HUES6 (cell line): ENCODE data around the gene PRKG1.

ENCODE experiments used
- H3K27ac ChIP-seq: 2 replicates; pipeline ENCODE4 v1.7.0; 2013; ENCODE audit warnings: low read depth, mild to moderate bottlenecking, low read length, inconsistent platforms
- H3K27me3 ChIP-seq: 2 replicates; pipeline ENCODE4 v1.6.1; 2013; ENCODE audit warnings: low read length; ENCODE audit not compliant: control insufficient read depth, insufficient read depth
- H3K36me3 ChIP-seq: 2 replicates; pipeline ENCODE4 v1.6.1; 2013; ENCODE audit warnings: low read length; ENCODE audit not compliant: control insufficient read depth, insufficient read depth
- H3K4me1 ChIP-seq: 2 replicates; pipeline ENCODE4 v1.6.1; 2013; ENCODE audit warnings: low read length; ENCODE audit not compliant: control insufficient read depth, insufficient read depth
- H3K4me3 ChIP-seq: 2 replicates; pipeline ENCODE4 v1.5.1; 2013; ENCODE audit warnings: low read depth, low read length
- H3K9ac ChIP-seq: one replicate; pipeline ENCODE4 v1.6.1; 2013; ENCODE audit warnings: mild to moderate bottlenecking, low read length
- H3K9me3 ChIP-seq: 2 replicates; pipeline ENCODE4 v1.6.1; 2013; ENCODE audit warnings: low read depth, low read length; ENCODE audit not compliant: control insufficient read depth, insufficient read depth

PRKG1 gene

GRCh38 chr10:51074238-51075028, at the start of gene PRKG1:
Gene PRKG1 (plus strand): TSS chr10:51074487.
- Histone ChIP-seq H3K27me3 (peaks cover 36% of the 10 kb centered on the region), H3K9ac (peak within 1 kb of the TSS; percentile 72), H3K9me3 (no peaks in the 10 kb centered on the region), H3K27ac (no peak within 1 kb of the TSS; the same call in 1 of the 2 replicates), H3K4me1 (peaks cover 21% of the 10 kb centered on the region), H3K4me3 (peak within 1 kb of the TSS; percentile 89), H3K36me3 (no peaks in the 10 kb centered on the region)

- no peaks in the 10 kb centered on the region for H3K27me3 ChIP-seq
- no peak overlapping the region for H3K27ac ChIP-seq
- no peak overlapping the region for H3K4me3 ChIP-seq
- no peaks in the 10 kb centered on the region for H3K9me3 ChIP-seq
- H3K9ac ChIP-seq = no peak overlapping the region
- H3K4me1 ChIP-seq = peaks cover 5% of the 10 kb centered on the region
- H3K36me3 ChIP-seq = no peaks in the 10 kb centered on the region
Measured at GRCh38 chr10:51028420-51028819, 45.9 kb upstream of the PRKG1 start.

GRCh38 chr10:51029172-51029641, 45.1 kb upstream of the PRKG1 start:
- Histone ChIP-seq H3K36me3 (no peaks in the 10 kb centered on the region), H3K9ac (no peak overlapping the region), H3K9me3 (no peaks in the 10 kb centered on the region), H3K27ac (no peak overlapping the region), H3K4me3 (no peak overlapping the region), H3K4me1 (peaks cover 13% of the 10 kb centered on the region), H3K27me3 (no peaks in the 10 kb centered on the region)

GRCh38 chr10:51030480-51030879, 43.8 kb upstream of the PRKG1 start:
- no peaks in the 10 kb centered on the region for H3K27me3 ChIP-seq
- H3K36me3 ChIP-seq = no peaks in the 10 kb centered on the region
- peaks cover 22% of the 10 kb centered on the region for H3K4me1 ChIP-seq
- H3K9me3 ChIP-seq = no peaks in the 10 kb centered on the region
- no peak overlapping the region for H3K9ac ChIP-seq
- H3K27ac ChIP-seq = no peak overlapping the region
- no peak overlapping the region for H3K4me3 ChIP-seq

- no peak overlapping the region for H3K4me3 ChIP-seq
- no peak overlapping the region for H3K27ac ChIP-seq
Measured at GRCh38 chr10:51031950-51032349, 42.3 kb upstream of the PRKG1 start.

GRCh38 chr10:51034769-51035168, 39.5 kb upstream of the PRKG1 start:
- peaks cover 22% of the 10 kb centered on the region for H3K4me1 ChIP-seq
- no peak overlapping the region for H3K9ac ChIP-seq
- H3K27ac ChIP-seq = no peak overlapping the region
- H3K9me3 ChIP-seq = no peaks in the 10 kb centered on the region
- no peaks in the 10 kb centered on the region for H3K27me3 ChIP-seq
- no peaks in the 10 kb centered on the region for H3K36me3 ChIP-seq
- no peak overlapping the region for H3K4me3 ChIP-seq

More at GRCh38 chr10:51031950-51032349, 42.3 kb upstream of the PRKG1 start:
- Histone ChIP-seq H3K9ac (no peak overlapping the region), H3K4me1 (peaks cover 22% of the 10 kb centered on the region), H3K36me3 (no peaks in the 10 kb centered on the region), H3K9me3 (no peaks in the 10 kb centered on the region), H3K27me3 (no peaks in the 10 kb centered on the region)

GRCh38 chr10:51035344-51035743, 38.9 kb upstream of the PRKG1 start:
- Histone ChIP-seq H3K4me1 (peaks cover 22% of the 10 kb centered on the region), H3K9me3 (no peaks in the 10 kb centered on the region), H3K27ac (no peak overlapping the region), H3K27me3 (no peaks in the 10 kb centered on the region), H3K36me3 (no peaks in the 10 kb centered on the region), H3K9ac (no peak overlapping the region), H3K4me3 (no peak overlapping the region)

- H3K27ac ChIP-seq = no peak overlapping the region
- no peaks in the 10 kb centered on the region for H3K27me3 ChIP-seq
Measured at GRCh38 chr10:51045871-51046270, 28.4 kb upstream of the PRKG1 start.

GRCh38 chr10:51046654-51047053, 27.6 kb upstream of the PRKG1 start:
- H3K36me3 ChIP-seq = no peaks in the 10 kb centered on the region
- H3K4me3 ChIP-seq = no peak overlapping the region
- no peak overlapping the region for H3K9ac ChIP-seq
- H3K4me1 ChIP-seq = no peaks in the 10 kb centered on the region
- no peaks in the 10 kb centered on the region for H3K27me3 ChIP-seq
- no peak overlapping the region for H3K27ac ChIP-seq
- no peaks in the 10 kb centered on the region for H3K9me3 ChIP-seq

More at GRCh38 chr10:51045871-51046270, 28.4 kb upstream of the PRKG1 start:
- H3K36me3 ChIP-seq = no peaks in the 10 kb centered on the region
- no peaks in the 10 kb centered on the region for H3K4me1 ChIP-seq
- no peak overlapping the region for H3K9ac ChIP-seq
- H3K4me3 ChIP-seq = no peak overlapping the region
- no peaks in the 10 kb centered on the region for H3K9me3 ChIP-seq

- no peak overlapping the region for H3K4me3 ChIP-seq
- no peak overlapping the region for H3K27ac ChIP-seq
- no peaks in the 10 kb centered on the region for H3K4me1 ChIP-seq
- H3K9ac ChIP-seq = no peak overlapping the region
- no peaks in the 10 kb centered on the region for H3K9me3 ChIP-seq
- no peaks in the 10 kb centered on the region for H3K36me3 ChIP-seq
- H3K27me3 ChIP-seq = no peaks in the 10 kb centered on the region
Measured at GRCh38 chr10:51047857-51048256, 26.4 kb upstream of the PRKG1 start.

- no peak overlapping the region for H3K9ac ChIP-seq
- no peaks in the 10 kb centered on the region for H3K4me1 ChIP-seq
- no peaks in the 10 kb centered on the region for H3K27me3 ChIP-seq
- H3K9me3 ChIP-seq = no peaks in the 10 kb centered on the region
- H3K4me3 ChIP-seq = no peak overlapping the region
- H3K36me3 ChIP-seq = no peaks in the 10 kb centered on the region
- H3K27ac ChIP-seq = no peak overlapping the region
Measured at GRCh38 chr10:51048792-51049191, 25.5 kb upstream of the PRKG1 start.
